K562 (cell line): ENCODE data around the gene NOL11. TPM values are rescaled to one million over a fixed set of nuclear protein-coding genes. Genes with fewer than 3 reads are reported as not detected.

Experiments used
- CBX5 ChIP-seq: IDR thresholded peaks from 2 replicates; pipeline ENCODE4 v1.6.1; 2014; ENCODE audit warnings: low read depth, borderline replicate concordance
- GTF2E2 ChIP-seq: fragments of 200-800 bp; sonication (Bioruptor generic); IDR thresholded peaks from 2 replicates; pipeline ENCODE4 v1.6.1; 2016; ENCODE audit warnings: missing genetic modification characterization, missing compliant biosample characterization
- NELFE ChIP-seq: IDR thresholded peaks from 2 replicates; pipeline ENCODE4 v1.6.1; 2011; ENCODE audit warnings: mild to moderate bottlenecking; ENCODE audit not compliant: insufficient read depth, insufficient read length
- NR4A1 ChIP-seq, 2 experiments: fragments of 250-450 bp in 1 of 2; fragments of 450-650 bp in 1 of 2; sonication (Bioruptor Pico) in 1 of 2; IDR thresholded peaks; 2 replicates each; pipeline versions ENCODE4 v1.4.0 to v1.6.1; 2016 to 2020; ENCODE audit warnings: mild to moderate bottlenecking in 2 of 2, missing compliant biosample characterization in 1 of 2, missing genetic modification characterization in 1 of 2, moderate library complexity in 1 of 2
- PCBP1 ChIP-seq: fragments of 200-400 bp; formaldehyde crosslinking; IDR thresholded peaks from 2 replicates; pipeline ENCODE4 v1.6.1; 2018; ENCODE audit warnings: mild to moderate bottlenecking, low read depth, low read length; ENCODE audit not compliant: poor library complexity, severe bottlenecking
- POLR3G ChIP-seq: IDR thresholded peaks from 2 replicates; pipeline ENCODE4 v1.6.1; 2011; ENCODE audit not compliant: insufficient read length, insufficient replicate concordance; ENCODE audit errors: extremely low read depth
- ZEB2 ChIP-seq: fragments of 450-650 bp; IDR thresholded peaks from 2 replicates; pipeline ENCODE4 v1.6.1; 2016
- ZNF274 ChIP-seq: IDR thresholded peaks from 2 replicates; pipeline ENCODE4 v1.6.1; 2011; ENCODE audit warnings: low read depth, mild to moderate bottlenecking, low read length, moderate library complexity, borderline replicate concordance
- ZNF354B ChIP-seq: fragments of 250-450 bp; sonication (Bioruptor Pico); IDR thresholded peaks from 2 replicates; pipeline ENCODE4 v1.4.0; 2020
- ZNF780A ChIP-seq: fragments of 250-450 bp; sonication (Bioruptor Pico); IDR thresholded peaks from 2 replicates; pipeline ENCODE4 v1.5.0; 2021; ENCODE audit warnings: mild to moderate bottlenecking
- ZSCAN32 ChIP-seq: fragments of 450-650 bp; formaldehyde crosslinking; IDR thresholded peaks from 2 replicates; pipeline ENCODE4 v1.4.0; 2020; ENCODE audit warnings: mild to moderate bottlenecking, moderate library complexity
- polyA plus RNA-seq, 8 experiments: library from polyadenylated mRNA; depleted of rRNA in 4 of 8; stranded (reverse) in 5 of 8; unstranded in 3 of 8; fragments of >200 nt; fragmentation: Nextera tagmentation in 2 of 8; fragmentation: Illumina TruSeq in 1 of 8; extraction: Ambion mirVana in 2 of 8; extraction: Trizol in 1 of 8; gene quantifications; 2 replicates each; pipeline versions ENCODE4 v1.2.1 to v1.2.3, GENCODE V29; 2011 to 2014; ENCODE audit warnings: inconsistent platforms in 1 of 8, missing spikeins in 1 of 8
- total RNA-seq, 7 experiments: library from RNA; depleted of rRNA in 6 of 7; stranded (reverse); fragments of >200 nt in 6 of 7; fragmentation: Illumina TruSeq in 2 of 7; extraction: Trizol in 2 of 7; gene quantifications; 2 replicates each; pipeline versions ENCODE4 v1.2.1 to v1.2.3, GENCODE V29; 2011 to 2021; ENCODE audit warnings: low replicate concordance in 1 of 7
- TF ChIP-seq, protein P1 (sequence below), 2 experiments: IDR thresholded peaks in 1 of 2; conservative IDR thresholded peaks in 1 of 2; 2 replicates each; pipeline ENCODE4 v1.6.1; 2016; ENCODE audit warnings: low read depth in 2 of 2, mild to moderate bottlenecking in 1 of 2, missing compliant biosample characterization in 1 of 2, missing genetic modification characterization in 1 of 2, moderate library complexity in 1 of 2
- TF ChIP-seq, protein P2 (sequence below): fragments of 450-650 bp; formaldehyde crosslinking; IDR thresholded peaks from 2 replicates; pipeline ENCODE4 v1.4.0; 2020; ENCODE audit warnings: mild to moderate bottlenecking, moderate library complexity
- TF ChIP-seq, protein P3 (sequence below): fragments of 450-650 bp; formaldehyde crosslinking; IDR thresholded peaks from 2 replicates; pipeline ENCODE4 v1.4.0; 2020; ENCODE audit warnings: mild to moderate bottlenecking, moderate library complexity
- TF ChIP-seq, protein P4 (sequence below): fragments of 200-800 bp; sonication (Bioruptor generic); IDR thresholded peaks from 2 replicates; pipeline ENCODE4 v1.6.1; 2017; ENCODE audit warnings: missing genetic modification characterization, missing compliant biosample characterization

NOL11 gene
- total and polyA plus RNA-seq, 9 of the 15 experiments (the other 6 are each of a cell fraction or from before 2014, with no cell fraction given): 61.1 to 175 (median 121) TPM

DNA sequence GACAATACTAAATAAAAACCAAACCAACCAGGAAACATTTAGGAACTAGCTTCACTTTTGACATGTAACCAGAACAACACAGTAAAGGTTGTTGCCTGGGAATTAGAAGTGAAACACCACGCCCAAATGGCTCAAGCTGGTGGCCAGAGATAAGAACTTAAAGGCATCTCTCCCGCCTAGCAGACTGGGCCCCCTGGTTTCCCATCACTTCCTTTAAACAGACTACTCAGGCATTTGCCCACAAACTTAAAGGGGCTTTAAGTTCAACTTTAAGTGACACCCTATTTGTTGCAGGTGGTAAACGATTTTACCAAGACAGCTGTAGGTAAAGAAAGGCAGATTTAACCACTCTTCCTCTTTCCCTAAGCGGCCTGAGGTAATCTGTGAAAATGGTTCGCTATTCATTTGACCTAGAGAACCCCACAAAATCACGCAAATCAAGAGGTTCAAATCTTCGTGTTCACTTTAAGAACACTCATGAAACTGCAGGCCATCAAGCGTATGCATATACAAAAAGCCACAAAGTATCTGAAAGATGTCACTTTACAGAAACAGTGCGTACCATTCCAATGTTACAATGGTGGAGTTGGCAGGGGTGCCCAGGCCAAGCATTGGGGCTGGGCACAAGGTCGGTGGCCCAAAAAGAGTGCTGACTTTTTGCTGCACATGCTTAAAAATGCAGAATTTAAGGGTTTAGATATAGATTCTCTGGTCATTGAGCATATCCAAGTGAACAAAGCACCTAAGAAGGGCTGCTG lies 66.8 kb downstream of the NOL11 start (continued):
- TF ChIP-seq, protein P1, sequence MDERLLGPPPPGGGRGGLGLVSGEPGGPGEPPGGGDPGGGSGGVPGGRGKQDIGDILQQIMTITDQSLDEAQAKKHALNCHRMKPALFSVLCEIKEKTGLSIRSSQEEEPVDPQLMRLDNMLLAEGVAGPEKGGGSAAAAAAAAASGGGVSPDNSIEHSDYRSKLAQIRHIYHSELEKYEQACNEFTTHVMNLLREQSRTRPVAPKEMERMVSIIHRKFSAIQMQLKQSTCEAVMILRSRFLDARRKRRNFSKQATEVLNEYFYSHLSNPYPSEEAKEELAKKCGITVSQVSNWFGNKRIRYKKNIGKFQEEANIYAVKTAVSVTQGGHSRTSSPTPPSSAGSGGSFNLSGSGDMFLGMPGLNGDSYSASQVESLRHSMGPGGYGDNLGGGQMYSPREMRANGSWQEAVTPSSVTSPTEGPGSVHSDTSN (CRISPR knock-in tag; IDR thresholded peaks at IDR 0.05; ENCODE audit: low read depth): no peak
- TF ChIP-seq, protein P1 (tag; conservative IDR thresholded peaks at IDR 0.05; ENCODE audit: low read depth): peak; percentile 52; the same call in 1 of the 2 replicates
- TF ChIP-seq, protein P2, sequence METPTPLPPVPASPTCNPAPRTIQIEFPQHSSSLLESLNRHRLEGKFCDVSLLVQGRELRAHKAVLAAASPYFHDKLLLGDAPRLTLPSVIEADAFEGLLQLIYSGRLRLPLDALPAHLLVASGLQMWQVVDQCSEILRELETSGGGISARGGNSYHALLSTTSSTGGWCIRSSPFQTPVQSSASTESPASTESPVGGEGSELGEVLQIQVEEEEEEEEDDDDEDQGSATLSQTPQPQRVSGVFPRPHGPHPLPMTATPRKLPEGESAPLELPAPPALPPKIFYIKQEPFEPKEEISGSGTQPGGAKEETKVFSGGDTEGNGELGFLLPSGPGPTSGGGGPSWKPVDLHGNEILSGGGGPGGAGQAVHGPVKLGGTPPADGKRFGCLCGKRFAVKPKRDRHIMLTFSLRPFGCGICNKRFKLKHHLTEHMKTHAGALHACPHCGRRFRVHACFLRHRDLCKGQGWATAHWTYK (CRISPR knock-in tag): no peak
- TF ChIP-seq CBX5 (no peak), NELFE (no peak), ZNF354B (CRISPR knock-in tag) (no peak), ZSCAN32 (CRISPR knock-in tag) (no peak), POLR3G (no peak), PCBP1 (no peak), GTF2E2 (tag) (no peak), NR4A1 (CRISPR knock-in tag; IDR thresholded peaks at IDR 0.05) (no peak), NR4A1 (tag; IDR thresholded peaks at IDR 0.05) (peak; percentile 85; the same call in 1 of the 2 replicates), ZNF780A (no peak), ZEB2 (no peak), ZNF274 (no peak)
- TF ChIP-seq, protein P3, sequence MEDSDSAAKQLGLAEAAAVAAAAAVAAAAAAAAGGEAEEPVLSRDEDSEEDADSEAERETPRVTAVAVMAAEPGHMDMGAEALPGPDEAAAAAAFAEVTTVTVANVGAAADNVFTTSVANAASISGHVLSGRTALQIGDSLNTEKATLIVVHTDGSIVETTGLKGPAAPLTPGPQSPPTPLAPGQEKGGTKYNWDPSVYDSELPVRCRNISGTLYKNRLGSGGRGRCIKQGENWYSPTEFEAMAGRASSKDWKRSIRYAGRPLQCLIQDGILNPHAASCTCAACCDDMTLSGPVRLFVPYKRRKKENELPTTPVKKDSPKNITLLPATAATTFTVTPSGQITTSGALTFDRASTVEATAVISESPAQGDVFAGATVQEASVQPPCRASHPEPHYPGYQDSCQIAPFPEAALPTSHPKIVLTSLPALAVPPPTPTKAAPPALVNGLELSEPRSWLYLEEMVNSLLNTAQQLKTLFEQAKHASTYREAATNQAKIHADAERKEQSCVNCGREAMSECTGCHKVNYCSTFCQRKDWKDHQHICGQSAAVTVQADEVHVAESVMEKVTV: no peak
- TF ChIP-seq, protein P4, sequence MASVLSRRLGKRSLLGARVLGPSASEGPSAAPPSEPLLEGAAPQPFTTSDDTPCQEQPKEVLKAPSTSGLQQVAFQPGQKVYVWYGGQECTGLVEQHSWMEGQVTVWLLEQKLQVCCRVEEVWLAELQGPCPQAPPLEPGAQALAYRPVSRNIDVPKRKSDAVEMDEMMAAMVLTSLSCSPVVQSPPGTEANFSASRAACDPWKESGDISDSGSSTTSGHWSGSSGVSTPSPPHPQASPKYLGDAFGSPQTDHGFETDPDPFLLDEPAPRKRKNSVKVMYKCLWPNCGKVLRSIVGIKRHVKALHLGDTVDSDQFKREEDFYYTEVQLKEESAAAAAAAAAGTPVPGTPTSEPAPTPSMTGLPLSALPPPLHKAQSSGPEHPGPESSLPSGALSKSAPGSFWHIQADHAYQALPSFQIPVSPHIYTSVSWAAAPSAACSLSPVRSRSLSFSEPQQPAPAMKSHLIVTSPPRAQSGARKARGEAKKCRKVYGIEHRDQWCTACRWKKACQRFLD (CRISPR knock-in tag): no peak
